GM12801 (cell line): ENCODE data around the gene SCN1B.

Experiments
- TF ChIP-seq, protein P1 (sequence below): IDR thresholded peaks from one replicate; pipeline ENCODE4 v1.5.1; 2011; ENCODE audit warnings: control low read depth; ENCODE audit not compliant: insufficient read length; ENCODE audit errors: extremely low read depth

The SCN1B gene

DNA sequence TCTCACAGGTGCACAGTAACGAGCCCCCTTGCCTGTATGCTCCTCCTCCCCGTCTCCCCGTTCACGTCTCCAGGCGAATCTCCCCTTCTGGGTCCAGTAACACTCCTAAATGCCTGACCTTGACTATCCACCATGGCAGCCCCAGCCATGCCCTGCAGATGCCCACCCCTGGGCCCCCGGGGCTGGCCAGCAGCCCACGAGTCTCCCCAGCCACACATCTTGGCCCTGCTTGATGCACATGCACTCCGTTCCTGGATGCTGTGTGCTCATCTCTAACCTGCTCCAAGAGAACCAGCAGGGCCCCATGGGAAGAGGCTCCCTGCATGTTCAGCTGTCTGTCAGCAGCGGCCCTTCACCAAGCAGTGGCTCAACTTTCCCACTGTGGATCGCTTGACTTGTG is 43.2 kb downstream of the SCN1B start:
- TF ChIP-seq, protein P1, sequence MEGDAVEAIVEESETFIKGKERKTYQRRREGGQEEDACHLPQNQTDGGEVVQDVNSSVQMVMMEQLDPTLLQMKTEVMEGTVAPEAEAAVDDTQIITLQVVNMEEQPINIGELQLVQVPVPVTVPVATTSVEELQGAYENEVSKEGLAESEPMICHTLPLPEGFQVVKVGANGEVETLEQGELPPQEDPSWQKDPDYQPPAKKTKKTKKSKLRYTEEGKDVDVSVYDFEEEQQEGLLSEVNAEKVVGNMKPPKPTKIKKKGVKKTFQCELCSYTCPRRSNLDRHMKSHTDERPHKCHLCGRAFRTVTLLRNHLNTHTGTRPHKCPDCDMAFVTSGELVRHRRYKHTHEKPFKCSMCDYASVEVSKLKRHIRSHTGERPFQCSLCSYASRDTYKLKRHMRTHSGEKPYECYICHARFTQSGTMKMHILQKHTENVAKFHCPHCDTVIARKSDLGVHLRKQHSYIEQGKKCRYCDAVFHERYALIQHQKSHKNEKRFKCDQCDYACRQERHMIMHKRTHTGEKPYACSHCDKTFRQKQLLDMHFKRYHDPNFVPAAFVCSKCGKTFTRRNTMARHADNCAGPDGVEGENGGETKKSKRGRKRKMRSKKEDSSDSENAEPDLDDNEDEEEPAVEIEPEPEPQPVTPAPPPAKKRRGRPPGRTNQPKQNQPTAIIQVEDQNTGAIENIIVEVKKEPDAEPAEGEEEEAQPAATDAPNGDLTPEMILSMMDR: no peak

DNA sequence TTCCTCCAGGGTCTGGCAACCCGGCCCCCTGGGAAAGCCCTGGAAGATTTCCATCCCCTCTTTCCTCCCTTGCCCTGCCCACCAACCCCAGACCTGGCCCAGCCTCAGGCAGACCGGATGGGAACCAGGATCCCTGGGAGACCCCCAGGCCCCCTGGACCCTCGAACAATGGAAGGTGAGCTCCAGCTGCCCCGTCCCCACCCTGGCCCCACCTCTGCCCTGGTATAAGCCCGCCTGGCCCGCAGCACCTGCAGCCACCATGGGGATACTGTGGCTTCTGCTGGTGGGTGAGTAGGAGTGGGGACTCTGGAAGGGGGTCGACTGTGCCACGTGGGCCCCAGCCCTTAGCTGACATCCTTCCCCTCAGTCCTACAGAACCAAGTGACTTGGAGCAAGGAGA is 43.7 kb downstream of the SCN1B start:
- TF ChIP-seq, protein P1: no peak

DNA sequence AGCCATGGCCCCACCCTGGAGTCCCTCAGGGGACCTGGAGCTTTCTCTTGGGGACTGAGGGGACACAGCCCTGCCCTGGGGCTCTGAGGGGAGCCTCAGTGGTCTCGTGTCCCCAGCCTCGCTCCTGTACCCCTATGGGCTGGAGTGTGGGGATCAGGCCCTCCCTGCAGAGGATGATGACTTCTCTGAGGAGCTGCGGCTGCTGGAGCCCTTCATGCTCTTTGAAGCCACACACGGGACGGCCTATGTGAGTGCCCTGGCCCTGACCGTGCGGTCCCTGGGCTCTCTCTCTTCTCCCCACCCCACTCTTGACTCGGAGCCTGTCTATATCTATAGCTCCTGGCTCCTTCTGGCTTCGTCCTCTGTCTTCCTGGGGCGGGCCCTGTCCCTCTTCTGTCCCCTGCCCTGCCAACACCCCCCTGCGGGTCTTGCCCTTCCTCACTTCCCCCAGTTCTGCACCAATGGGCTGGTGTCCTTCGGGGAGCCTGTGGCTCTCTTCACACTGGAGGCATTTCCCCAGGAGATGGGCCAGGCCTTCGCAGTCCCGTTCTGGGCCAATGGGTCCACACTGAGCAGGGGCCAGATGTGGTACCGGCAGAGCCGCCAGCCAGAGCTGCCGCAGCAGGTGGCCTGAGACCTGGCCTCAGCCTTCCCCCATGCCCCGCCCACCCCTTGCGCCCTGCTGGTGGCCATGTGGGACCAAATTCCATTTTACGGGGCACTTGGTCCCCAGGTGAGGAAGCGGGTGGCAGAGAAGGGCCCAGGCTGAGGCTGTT is 44.3 kb downstream of the SCN1B start:
- TF ChIP-seq, protein P1: no peak

DNA sequence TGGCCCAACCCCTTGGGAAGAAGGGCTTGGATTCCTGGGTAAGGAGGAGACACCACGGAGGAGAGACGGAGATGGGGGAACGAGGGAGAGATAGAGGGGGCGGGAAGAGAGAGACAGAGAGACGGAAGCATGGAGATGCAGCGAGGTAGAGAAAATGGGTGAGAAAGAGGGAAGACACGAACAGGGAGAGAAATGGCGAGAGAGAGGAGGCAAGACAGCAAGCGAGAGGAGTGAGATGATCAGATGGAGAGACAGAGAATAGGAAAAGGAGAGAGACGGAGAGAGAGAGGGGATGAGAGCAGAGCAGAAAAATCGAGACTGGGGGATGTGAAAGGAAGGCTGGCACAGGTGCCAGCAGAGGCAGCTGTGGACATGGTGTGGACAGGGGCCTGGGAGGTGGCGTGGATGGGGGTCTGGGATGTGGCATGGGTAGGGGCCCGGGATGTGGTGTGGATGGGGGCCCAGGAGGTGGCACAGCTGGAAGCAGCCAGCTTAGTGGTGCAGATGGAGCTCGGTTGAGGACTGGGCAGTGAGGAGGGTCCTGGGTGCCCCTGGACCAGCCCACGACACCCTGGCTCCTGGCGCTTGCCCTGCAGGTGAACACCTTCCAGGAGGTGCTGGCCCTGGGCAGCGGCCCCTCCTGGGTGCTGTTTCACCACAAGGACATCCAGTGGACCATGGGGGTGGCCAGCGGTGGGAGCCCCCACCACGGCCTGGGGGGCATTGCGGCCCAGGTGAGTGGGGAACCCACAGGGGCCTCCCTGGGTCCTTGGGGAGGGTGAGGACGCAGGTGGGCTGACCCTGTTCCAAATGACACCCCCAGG is 45.1 kb downstream of the SCN1B start:
- TF ChIP-seq, protein P1: no peak

DNA sequence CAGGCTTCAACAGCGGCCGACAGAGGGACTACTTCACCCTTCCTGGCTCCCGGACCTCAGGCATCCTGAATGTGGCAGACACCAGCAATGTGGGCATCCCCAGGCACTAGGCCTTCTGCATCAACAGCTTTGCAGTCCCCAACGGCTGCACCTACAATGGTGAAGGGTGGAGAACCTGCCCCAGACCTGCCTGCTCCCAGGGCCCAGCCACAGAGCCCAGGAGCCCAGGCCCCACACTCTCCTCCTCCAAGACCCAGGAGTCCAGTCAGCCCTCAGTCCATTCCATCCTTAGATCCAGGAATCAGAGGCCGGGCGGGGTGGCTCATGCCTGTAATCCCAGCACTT is 45.7 kb downstream of the SCN1B start:
- TF ChIP-seq, protein P1: no peak

DNA sequence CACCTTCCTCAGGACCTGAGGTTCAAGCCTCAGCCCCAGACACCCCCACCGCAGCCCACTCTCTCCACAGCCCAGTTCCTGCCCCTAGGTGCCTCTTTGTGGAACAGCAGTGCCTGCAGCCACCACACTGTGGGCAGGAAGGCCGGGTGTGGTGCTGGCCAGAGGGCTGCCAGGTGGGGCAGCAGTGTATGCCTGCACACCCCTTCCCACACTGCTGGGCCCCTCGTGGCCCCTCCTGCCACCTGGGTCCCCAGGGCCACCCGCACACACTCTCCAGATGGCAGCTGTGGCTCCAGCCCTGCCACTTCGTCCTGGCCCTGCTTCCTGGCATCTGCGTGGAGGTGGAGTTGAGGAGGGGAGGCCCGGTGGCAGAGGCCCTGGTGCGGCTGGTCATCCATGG is 46.4 kb downstream of the SCN1B start:
- TF ChIP-seq, protein P1: no peak

DNA sequence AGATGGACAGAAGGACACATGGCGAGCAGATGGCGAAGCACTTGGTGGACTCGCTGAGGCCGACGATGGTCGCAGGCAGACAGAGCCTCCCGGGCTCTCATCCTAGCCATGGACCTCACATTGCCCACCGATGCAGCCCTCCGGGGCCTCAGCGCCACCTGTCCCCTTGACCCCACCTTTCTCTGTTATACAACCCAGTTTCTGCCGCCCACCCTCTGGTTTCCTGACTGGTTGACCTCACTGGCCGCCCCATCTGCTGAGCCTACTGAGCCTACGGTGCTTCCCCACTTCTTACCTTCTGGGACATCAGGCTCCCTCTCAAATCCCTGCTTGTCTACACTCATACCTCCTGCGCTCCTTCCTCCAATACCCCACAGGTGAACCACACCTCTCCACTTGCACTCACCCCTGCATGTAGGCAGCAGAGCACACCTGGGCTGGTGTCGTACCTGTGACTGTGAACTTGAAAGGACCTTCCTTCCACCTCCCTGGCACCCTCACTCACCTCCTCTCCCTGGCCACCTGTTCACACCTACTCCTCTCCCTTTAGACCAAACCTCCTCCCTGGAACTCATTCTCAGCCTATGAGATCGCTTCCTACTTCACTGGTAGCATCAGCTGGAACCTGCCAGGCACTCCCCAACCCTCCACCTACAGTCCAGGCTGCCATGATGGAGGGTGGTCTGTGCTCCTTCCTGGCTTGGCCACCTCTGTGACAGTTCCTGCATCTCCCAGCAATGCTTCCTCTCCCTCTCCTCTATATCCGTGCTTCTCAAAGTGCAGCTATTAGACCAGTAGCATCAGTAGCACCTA is 47.3 kb downstream of the SCN1B start:
- TF ChIP-seq, protein P1: no peak
